Osteoblast (primary cell): ENCODE results near the gene NRN1. TPM values are rescaled to one million over a fixed set of nuclear protein-coding genes. Genes with fewer than 3 reads are reported as not detected.

ENCODE experiments used
- DNase-seq: peaks from one replicate; pipeline ENCODE4 v3.0.0; 2011; ENCODE audit warnings: low spot score, mixed read lengths; ENCODE audit not compliant: insufficient read length; ENCODE audit errors: missing footprints
- H2AFZ ChIP-seq: 2 replicates; pipeline ENCODE4 v1.6.0; 2011; ENCODE audit warnings: mild to moderate bottlenecking, low read length
- H3K27ac ChIP-seq: 2 replicates; pipeline ENCODE4 v1.5.1; 2011; ENCODE audit warnings: mild to moderate bottlenecking, low read depth, low read length, moderate library complexity
- H3K27me3 ChIP-seq: 2 replicates; pipeline ENCODE4 v1.6.0; 2012; ENCODE audit warnings: mild to moderate bottlenecking, control low read depth, inconsistent platforms, low read length, moderate library complexity; ENCODE audit not compliant: insufficient read depth
- H3K36me3 ChIP-seq: 2 replicates; pipeline ENCODE4 v1.5.1; 2011; ENCODE audit warnings: mild to moderate bottlenecking, low read length, control low read depth, moderate library complexity; ENCODE audit not compliant: insufficient read depth
- H3K4me1 ChIP-seq: 2 replicates; pipeline ENCODE4 v1.5.1; 2011; ENCODE audit warnings: mild to moderate bottlenecking, low read length, control low read depth, moderate library complexity; ENCODE audit not compliant: insufficient read depth
- H3K4me2 ChIP-seq: 2 replicates; pipeline ENCODE4 v1.6.0; 2011; ENCODE audit warnings: mild to moderate bottlenecking, low read length; ENCODE audit not compliant: insufficient read depth
- H3K4me3 ChIP-seq: fragments of 200-600 bp; sonication (generic); 3 replicates; pipeline ENCODE4 v1.5.1; 2012; ENCODE audit warnings: mild to moderate bottlenecking, low read length, inconsistent platforms; ENCODE audit not compliant: insufficient read depth
- H3K79me2 ChIP-seq: 2 replicates; pipeline ENCODE4 v1.6.0; 2012; ENCODE audit warnings: mild to moderate bottlenecking, low read length, control low read depth, inconsistent platforms; ENCODE audit not compliant: insufficient read depth
- H3K9me3 ChIP-seq: 2 replicates; pipeline ENCODE4 v1.5.1; 2011; ENCODE audit warnings: low read depth, low read length, control low read depth
- H4K20me1 ChIP-seq: 2 replicates; pipeline ENCODE4 v1.6.0; 2012; ENCODE audit warnings: mild to moderate bottlenecking, low read length, control low read depth; ENCODE audit not compliant: insufficient read depth
- CTCF ChIP-seq: IDR thresholded peaks from 2 replicates; pipeline ENCODE4 v1.5.1; 2011; ENCODE audit warnings: mild to moderate bottlenecking, low read depth, low read length, moderate library complexity; ENCODE audit errors: extremely low read depth
- total RNA-seq: library from RNA; depleted of rRNA; stranded (reverse); fragments of >200 nt; gene quantifications from 2 replicates; pipeline ENCODE4 v1.2.3, GENCODE V29; 2012

Gene NRN1
- total RNA-seq, 1 donor = 56.1 TPM

DNA sequence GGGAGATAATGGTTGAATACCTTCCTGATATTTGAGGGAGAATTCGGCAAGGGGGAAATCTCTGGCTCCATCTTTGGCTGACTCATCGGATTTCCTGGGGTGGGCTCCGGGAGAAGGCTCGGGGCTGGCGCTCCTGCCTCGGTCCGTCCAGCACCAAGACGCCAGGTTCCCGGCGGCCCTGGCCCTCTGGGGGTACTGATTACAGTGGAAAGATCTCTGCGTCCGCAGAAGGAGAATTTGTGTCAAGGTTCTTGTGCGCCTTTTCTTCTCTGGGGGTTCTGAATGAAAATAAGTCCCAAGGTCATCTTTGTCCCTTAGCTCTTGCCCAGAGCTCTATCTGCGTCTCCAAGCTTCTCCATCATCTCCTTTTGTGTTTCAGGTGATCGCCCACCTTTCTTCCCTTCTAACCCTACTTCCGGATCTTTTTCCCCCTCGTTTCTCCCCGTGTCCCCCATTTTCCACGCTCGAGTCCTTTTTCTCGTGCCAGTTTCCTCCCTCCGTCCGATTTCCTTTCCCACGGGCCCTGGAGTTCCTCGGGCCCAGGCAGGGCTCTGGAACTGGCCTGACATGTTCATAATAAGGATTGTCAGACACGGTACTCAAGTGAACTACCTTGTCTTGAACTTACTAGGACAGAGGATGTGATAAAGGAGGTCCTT lies 11.6 kb downstream of the NRN1 start:
- no peaks in the 10 kb centered on the region for H4K20me1 ChIP-seq
- no peaks in the 10 kb centered on the region for H3K79me2 ChIP-seq
- no peak for TF ChIP-seq CTCF
- no peak overlapping the region for H2AFZ ChIP-seq
- H3K36me3 ChIP-seq = no peaks in the 10 kb centered on the region
- H3K4me2 ChIP-seq = no peak overlapping the region
- H3K27me3 ChIP-seq = peaks cover 22% of the 10 kb centered on the region
- no peaks in the 10 kb centered on the region for H3K9me3 ChIP-seq
- peak; percentile 31 for DNase-seq
- H3K4me3 ChIP-seq = no peak overlapping the region
- H3K4me1 ChIP-seq = peaks cover 11% of the 10 kb centered on the region
- H3K27ac ChIP-seq = no peak overlapping the region

- Histone ChIP-seq H4K20me1 (no peaks in the 10 kb centered on the region), H3K79me2 (no peaks in the 10 kb centered on the region), H3K9me3 (no peaks in the 10 kb centered on the region), H3K36me3 (no peaks in the 10 kb centered on the region), H3K27me3 (peaks cover 22% of the 10 kb centered on the region), H3K27ac (no peak overlapping the region), H3K4me2 (no peak overlapping the region), H3K4me1 (peaks cover 14% of the 10 kb centered on the region), H3K4me3 (no peak overlapping the region), H2AFZ (no peak overlapping the region)
- peak; percentile 29 for DNase-seq
- no peak for TF ChIP-seq CTCF
Measured at GRCh38 chr6:5994234-5994998, 12.3 kb downstream of the NRN1 start.

DNA sequence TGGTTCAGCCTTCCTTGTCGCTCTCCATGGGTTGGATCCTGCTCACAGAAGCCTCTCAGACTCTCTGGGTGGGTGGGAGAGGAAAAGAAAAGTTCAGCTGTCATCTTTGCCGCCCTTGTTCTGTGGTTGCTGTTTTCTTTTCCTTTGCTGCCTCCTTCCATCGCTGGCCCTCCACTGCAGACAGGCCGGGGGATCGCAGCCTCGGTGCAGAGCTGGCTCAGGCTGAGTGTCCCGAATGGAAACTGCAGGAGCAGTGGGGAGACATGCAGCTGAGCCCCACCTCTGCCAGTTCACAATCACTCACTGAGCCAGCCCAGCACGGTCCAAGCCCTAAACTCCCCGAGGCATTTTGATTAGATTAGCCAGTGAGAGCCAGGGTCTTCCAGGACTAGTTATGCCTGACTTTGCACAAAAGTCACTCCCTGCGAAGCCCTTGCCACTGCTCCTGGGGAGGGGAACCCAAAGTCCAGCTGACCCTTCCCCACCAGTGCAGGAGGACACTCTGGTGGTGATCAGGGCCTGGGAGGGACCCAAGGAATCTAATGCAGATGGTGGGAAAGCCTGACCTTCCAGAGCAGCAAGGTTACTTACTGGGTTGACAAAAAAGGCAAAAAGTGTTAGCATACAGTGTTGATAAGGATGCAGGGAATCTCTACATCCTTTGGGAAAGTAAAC lies 14.0 kb downstream of the NRN1 start:
- no peak overlapping the region for H3K4me2 ChIP-seq
- H3K27me3 ChIP-seq = peaks cover 20% of the 10 kb centered on the region
- H3K4me1 ChIP-seq = peaks cover 21% of the 10 kb centered on the region
- no peaks in the 10 kb centered on the region for H4K20me1 ChIP-seq
- H3K79me2 ChIP-seq = no peaks in the 10 kb centered on the region
- no peak overlapping the region for H3K27ac ChIP-seq
- no peaks in the 10 kb centered on the region for H3K9me3 ChIP-seq
- no peak overlapping the region for H2AFZ ChIP-seq
- TF ChIP-seq CTCF = no peak
- H3K36me3 ChIP-seq = no peaks in the 10 kb centered on the region
- peak; percentile 68 for DNase-seq
- no peak overlapping the region for H3K4me3 ChIP-seq

- peaks cover 18% of the 10 kb centered on the region for H3K27me3 ChIP-seq
- H4K20me1 ChIP-seq = no peaks in the 10 kb centered on the region
- no peaks in the 10 kb centered on the region for H3K36me3 ChIP-seq
- peaks cover 14% of the 10 kb centered on the region for H3K4me1 ChIP-seq
- H3K9me3 ChIP-seq = no peaks in the 10 kb centered on the region
- no peak overlapping the region for H2AFZ ChIP-seq
- no peak for TF ChIP-seq CTCF
- no peak overlapping the region for H3K4me3 ChIP-seq
- H3K27ac ChIP-seq = no peak overlapping the region
- peak; percentile 45 for DNase-seq
- H3K4me2 ChIP-seq = no peak overlapping the region
- H3K79me2 ChIP-seq = no peaks in the 10 kb centered on the region
Measured at GRCh38 chr6:5990786-5991185, 15.9 kb downstream of the NRN1 start.
